IMR-90 (cell line): ENCODE measurements around the gene MEGF6. TPM values are rescaled to one million over a fixed set of nuclear protein-coding genes. Genes with fewer than 3 reads are reported as not detected.
A peak's percentile ranks its signal among the peaks of the same experiment; 100 is the strongest.

Experiments
- ATAC-seq: fragments of 200-7000 bp; cut with Tn5 transposase; 2 replicates; pipeline ENCODE4 v1.9.1; 2020; ENCODE audit warnings: low read depth, mild to moderate bottlenecking, moderate library complexity
- BruUV-seq: library from RNA; stranded (reverse); fragments of 400-500 nt; replicated peaks from 2 replicates; lab custom pipeline; 2021; lab: Mats Ljungman, UMichigan
- CTCF ChIA-PET: fragments of 300-600 bp; formaldehyde crosslinking; extraction: SDS; loops from one replicate; lab custom pipeline; 2021; ENCODE audit warnings: antibody characterized with exemption; lab: Yijun Ruan, JAX
- POLR2A ChIA-PET: fragments of 300-600 bp; sonication (Branson Sonifier 250); formaldehyde crosslinking; loops from one replicate; lab custom pipeline; 2022; ENCODE audit warnings: antibody characterized with exemption; ENCODE audit not compliant: unreplicated experiment; lab: Charles Lee
- DNase-seq: peaks from one replicate; pipeline ENCODE4 v3.0.0; 2013
- H2AFZ ChIP-seq: replicated peaks from 2 replicates; pipeline ENCODE3; 2013; ENCODE audit warnings: low read length, mild to moderate bottlenecking; ENCODE audit not compliant: poor library complexity
- H2AK5ac ChIP-seq: 2 replicates; pipeline ENCODE4 v1.6.1; 2013; ENCODE audit warnings: low read depth, low read length, inconsistent platforms
- H2AK9ac ChIP-seq: replicated peaks from 2 replicates; pipeline ENCODE3; 2013; ENCODE audit warnings: mild to moderate bottlenecking, low read depth, low read length, moderate library complexity; ENCODE audit not compliant: poor library complexity
- H2BK120ac ChIP-seq: 2 replicates; pipeline ENCODE4 v1.6.1; 2013; ENCODE audit warnings: low read depth, low read length, inconsistent platforms
- H2BK15ac ChIP-seq: 3 replicates; pipeline ENCODE4 v1.6.1; 2013; ENCODE audit warnings: low read depth, low read length, inconsistent platforms
- H2BK20ac ChIP-seq: 2 replicates; pipeline ENCODE4 v1.6.1; 2013; ENCODE audit warnings: low read depth, mild to moderate bottlenecking, inconsistent platforms, low read length, moderate library complexity
- H2BK5ac ChIP-seq: 2 replicates; pipeline ENCODE4 v1.6.1; 2013; ENCODE audit warnings: mild to moderate bottlenecking, low read depth, low read length, inconsistent platforms; ENCODE audit not compliant: poor library complexity, severe bottlenecking
- H3K14ac ChIP-seq: replicated peaks from 2 replicates; pipeline ENCODE4 v1.6.1; 2013; ENCODE audit warnings: low read depth, low read length, inconsistent platforms
- H3K18ac ChIP-seq: 2 replicates; pipeline ENCODE4 v1.6.1; 2013; ENCODE audit warnings: low read depth, low read length, control low read depth
- H3K23ac ChIP-seq: 2 replicates; pipeline ENCODE4 v1.6.1; 2013; ENCODE audit warnings: low read depth, low read length, inconsistent platforms
- H3K27ac ChIP-seq: 2 replicates; pipeline ENCODE4 v1.5.1; 2013; ENCODE audit warnings: mild to moderate bottlenecking, control low read depth, low read length; ENCODE audit not compliant: insufficient read depth
- H3K27me3 ChIP-seq: 2 replicates; pipeline ENCODE4 v1.6.1; 2013; ENCODE audit warnings: low read length; ENCODE audit not compliant: control insufficient read depth, insufficient read depth
- H3K36me3 ChIP-seq: 2 replicates; pipeline ENCODE4 v1.6.1; 2013; ENCODE audit warnings: low read length, mixed read lengths; ENCODE audit not compliant: control insufficient read depth, insufficient read depth
- H3K4ac ChIP-seq: 2 replicates; pipeline ENCODE4 v1.6.1; 2013; ENCODE audit warnings: low read depth, low read length, inconsistent platforms
- H3K4me1 ChIP-seq: 2 replicates; pipeline ENCODE4 v1.6.1; 2013; ENCODE audit warnings: low read length, mixed read lengths; ENCODE audit not compliant: control insufficient read depth, insufficient read depth
- H3K4me2 ChIP-seq: 2 replicates; pipeline ENCODE4 v1.6.1; 2013; ENCODE audit warnings: low read depth, mild to moderate bottlenecking, control low read depth, low read length, moderate library complexity
- H3K4me3 ChIP-seq: 2 replicates; pipeline ENCODE4 v1.5.1; 2013; ENCODE audit warnings: low read depth, mild to moderate bottlenecking, control low read depth, low read length, moderate library complexity; ENCODE audit not compliant: insufficient read depth
- H3K56ac ChIP-seq: 2 replicates; pipeline ENCODE4 v1.6.1; 2013; ENCODE audit warnings: low read length, inconsistent platforms; ENCODE audit not compliant: insufficient read depth; ENCODE audit errors: extremely low read depth
- H3K79me1 ChIP-seq, 2 experiments: 2 replicates each; pipeline ENCODE4 v1.6.1; 2013; ENCODE audit warnings: low read length in 2 of 2, inconsistent platforms in 1 of 2, low read depth in 1 of 2
- H3K9ac ChIP-seq: 2 replicates; pipeline ENCODE4 v1.6.1; 2013; ENCODE audit warnings: low read depth, low read length, control low read depth
- H3K9me1 ChIP-seq: 2 replicates; pipeline ENCODE4 v1.6.1; 2013; ENCODE audit warnings: low read length, inconsistent platforms; ENCODE audit not compliant: insufficient read depth
- H3K9me3 ChIP-seq: 2 replicates; pipeline ENCODE4 v1.6.1; 2013; ENCODE audit warnings: low read length; ENCODE audit not compliant: control insufficient read depth, insufficient read depth
- H4K20me1 ChIP-seq: 2 replicates; pipeline ENCODE4 v1.6.1; 2013; ENCODE audit warnings: low read length, inconsistent platforms; ENCODE audit not compliant: insufficient read depth
- H4K5ac ChIP-seq: 2 replicates; pipeline ENCODE4 v1.6.1; 2013; ENCODE audit warnings: mild to moderate bottlenecking, low read depth, low read length, control low read depth
- H4K8ac ChIP-seq, 2 experiments: 2 replicates each; pipeline ENCODE4 v1.6.1; 2013; ENCODE audit warnings: low read depth in 2 of 2, low read length in 2 of 2, control low read depth in 1 of 2, inconsistent platforms in 1 of 2
- H4K91ac ChIP-seq: 2 replicates; pipeline ENCODE4 v1.6.1; 2013; ENCODE audit warnings: low read depth, low read length, inconsistent platforms; ENCODE audit not compliant: insufficient read depth
- BHLHE40 ChIP-seq: fragments of 150-350 bp; IDR thresholded peaks from 2 replicates; pipeline ENCODE4 v1.6.1; 2016; ENCODE audit warnings: mild to moderate bottlenecking, low read depth, low read length
- CEBPB ChIP-seq: IDR thresholded peaks from 2 replicates; pipeline ENCODE4 v1.6.1; 2012; ENCODE audit warnings: low read depth, low read length, improper control_type of control experiment
- CHD1 ChIP-seq: IDR thresholded peaks from 2 replicates; pipeline ENCODE4 v1.6.1; 2012; ENCODE audit warnings: low read depth, low read length, improper control_type of control experiment
- FOS ChIP-seq: fragments of 150-350 bp; IDR thresholded peaks from 2 replicates; pipeline ENCODE4 v1.6.1; 2016; ENCODE audit warnings: low read depth, low read length
- RAD21 ChIP-seq: IDR thresholded peaks from 2 replicates; pipeline ENCODE4 v1.6.1; 2012; ENCODE audit warnings: low read length, improper control_type of control experiment
- RCOR1 ChIP-seq: IDR thresholded peaks from 2 replicates; pipeline ENCODE4 v1.6.1; 2012; ENCODE audit warnings: mild to moderate bottlenecking, low read length, improper control_type of control experiment; ENCODE audit not compliant: insufficient replicate concordance
- RFX5 ChIP-seq: IDR thresholded peaks from 2 replicates; pipeline ENCODE4 v1.8.0; 2012; ENCODE audit warnings: low read depth, mild to moderate bottlenecking, low read length, moderate library complexity
- SMC3 ChIP-seq: fragments of 150-350 bp; IDR thresholded peaks from 2 replicates; pipeline ENCODE4 v1.6.1; 2016; ENCODE audit warnings: low read depth, mild to moderate bottlenecking, antibody characterized with exemption, low read length, moderate library complexity
- WGBS, 2 experiments: methylation state at CpG; one replicate each; pipeline versions ENCODE4 v1.1.5 to v1.1.7; 2013; ENCODE audit warnings: missing lambda C conversion rate in 2 of 2; ENCODE audit not compliant: insufficient read length in 1 of 2; ENCODE audit errors: extremely low coverage in 2 of 2; 5-methylcytosine and 5-hydroxymethylcytosine counted together
- dilution Hi-C: fragments of 300-500 bp; cut with HindIII; formaldehyde crosslinking; loops from one replicate; pipeline ENCODE4 v1.14.3; 2018; ENCODE audit warnings: low sequenced_read_pairs; ENCODE audit not compliant: unreplicated experiment
- in situ Hi-C: fragments of 300-500 bp; cut with MboI; formaldehyde crosslinking; loops from 3 replicates; pipeline ENCODE4 v1.14.3; 2019; ENCODE audit warnings: low sequenced_read_pairs, inconsistent platforms, mixed read lengths
- intact Hi-C: fragments of 100-400 bp; cut with micrococcal nuclease; formaldehyde crosslinking; loops from 2 replicates; pipeline ENCODE4 v1.10.0; 2022
- polyA plus RNA-seq, 3 experiments: library from polyadenylated mRNA; depleted of rRNA; stranded (reverse); fragments of >200 nt; gene quantifications; 2 replicates each; pipeline ENCODE4 v1.2.3, GENCODE V29; 2012; ENCODE audit warnings: low replicate concordance in 1 of 3
- total RNA-seq: library from RNA; depleted of rRNA; stranded (reverse); fragments of >200 nt; gene quantifications from 2 replicates; pipeline ENCODE4 v1.2.3, GENCODE V29; 2012
- TF ChIP-seq, protein P1 (sequence below): conservative IDR thresholded peaks from 2 replicates; pipeline ENCODE4 v1.5.1; 2012; ENCODE audit warnings: mild to moderate bottlenecking, low read depth, low read length, improper control_type of control experiment
- TF ChIP-seq, protein P2 (sequence below): fragments of 150-350 bp; IDR thresholded peaks from 2 replicates; pipeline ENCODE4 v1.6.1; 2016; ENCODE audit warnings: low read depth, mild to moderate bottlenecking, low read length, moderate library complexity, borderline replicate concordance
- TF ChIP-seq, protein P3 (sequence below): fragments of 150-350 bp; IDR thresholded peaks from 2 replicates; pipeline ENCODE4 v1.6.1; 2017; ENCODE audit warnings: mild to moderate bottlenecking, antibody characterized with exemption, low read length, low read depth

Gene MEGF6
- total and polyA plus RNA-seq, 2 of the 4 experiments (the other 2 are of a cell fraction) = 0.72 to 4.1 TPM

- Histone ChIP-seq H4K8ac (no peak overlapping the region), H3K14ac (no peak overlapping the region), H3K36me3 (no peaks in the 10 kb centered on the region), H3K23ac (no peak overlapping the region), H2BK15ac (no peak overlapping the region), H2AFZ (peak overlapping the region; percentile 6), H3K27ac (no peak overlapping the region), H2BK20ac (no peak overlapping the region), H3K18ac (no peak overlapping the region), H4K5ac (no peak overlapping the region), H3K27me3 (peaks cover 31% of the 10 kb centered on the region; the same call in 1 of the 2 replicates), H3K4ac (no peak overlapping the region), H3K9me3 (no peaks in the 10 kb centered on the region), H2BK5ac (no peak overlapping the region), H3K4me2 (no peak overlapping the region), H3K4me3 (no peak overlapping the region), H3K9ac (no peak overlapping the region), H2AK5ac (no peak overlapping the region), H3K79me1 (no peaks in the 10 kb centered on the region), H3K4me1 (peaks cover 8% of the 10 kb centered on the region), H2AK9ac (no peak overlapping the region), H4K91ac (no peak overlapping the region), H4K20me1 (no peaks in the 10 kb centered on the region), H2BK120ac (no peak overlapping the region), H3K9me1 (no peaks in the 10 kb centered on the region; the same call in 1 of the 2 replicates), H3K56ac (no peak overlapping the region)
- no peak for TF ChIP-seq BHLHE40
- TF ChIP-seq RFX5 = no peak
- TF ChIP-seq SMC3 = no peak
- no peak for TF ChIP-seq RCOR1
- TF ChIP-seq, protein P1, sequence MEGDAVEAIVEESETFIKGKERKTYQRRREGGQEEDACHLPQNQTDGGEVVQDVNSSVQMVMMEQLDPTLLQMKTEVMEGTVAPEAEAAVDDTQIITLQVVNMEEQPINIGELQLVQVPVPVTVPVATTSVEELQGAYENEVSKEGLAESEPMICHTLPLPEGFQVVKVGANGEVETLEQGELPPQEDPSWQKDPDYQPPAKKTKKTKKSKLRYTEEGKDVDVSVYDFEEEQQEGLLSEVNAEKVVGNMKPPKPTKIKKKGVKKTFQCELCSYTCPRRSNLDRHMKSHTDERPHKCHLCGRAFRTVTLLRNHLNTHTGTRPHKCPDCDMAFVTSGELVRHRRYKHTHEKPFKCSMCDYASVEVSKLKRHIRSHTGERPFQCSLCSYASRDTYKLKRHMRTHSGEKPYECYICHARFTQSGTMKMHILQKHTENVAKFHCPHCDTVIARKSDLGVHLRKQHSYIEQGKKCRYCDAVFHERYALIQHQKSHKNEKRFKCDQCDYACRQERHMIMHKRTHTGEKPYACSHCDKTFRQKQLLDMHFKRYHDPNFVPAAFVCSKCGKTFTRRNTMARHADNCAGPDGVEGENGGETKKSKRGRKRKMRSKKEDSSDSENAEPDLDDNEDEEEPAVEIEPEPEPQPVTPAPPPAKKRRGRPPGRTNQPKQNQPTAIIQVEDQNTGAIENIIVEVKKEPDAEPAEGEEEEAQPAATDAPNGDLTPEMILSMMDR = no peak
- TF ChIP-seq CHD1 = no peak
- TF ChIP-seq RAD21 = no peak
- no peak for TF ChIP-seq CEBPB
- TF ChIP-seq FOS = no peak
- TF ChIP-seq, protein P2, sequence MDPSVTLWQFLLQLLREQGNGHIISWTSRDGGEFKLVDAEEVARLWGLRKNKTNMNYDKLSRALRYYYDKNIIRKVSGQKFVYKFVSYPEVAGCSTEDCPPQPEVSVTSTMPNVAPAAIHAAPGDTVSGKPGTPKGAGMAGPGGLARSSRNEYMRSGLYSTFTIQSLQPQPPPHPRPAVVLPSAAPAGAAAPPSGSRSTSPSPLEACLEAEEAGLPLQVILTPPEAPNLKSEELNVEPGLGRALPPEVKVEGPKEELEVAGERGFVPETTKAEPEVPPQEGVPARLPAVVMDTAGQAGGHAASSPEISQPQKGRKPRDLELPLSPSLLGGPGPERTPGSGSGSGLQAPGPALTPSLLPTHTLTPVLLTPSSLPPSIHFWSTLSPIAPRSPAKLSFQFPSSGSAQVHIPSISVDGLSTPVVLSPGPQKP = no peak
- TF ChIP-seq, protein P3, sequence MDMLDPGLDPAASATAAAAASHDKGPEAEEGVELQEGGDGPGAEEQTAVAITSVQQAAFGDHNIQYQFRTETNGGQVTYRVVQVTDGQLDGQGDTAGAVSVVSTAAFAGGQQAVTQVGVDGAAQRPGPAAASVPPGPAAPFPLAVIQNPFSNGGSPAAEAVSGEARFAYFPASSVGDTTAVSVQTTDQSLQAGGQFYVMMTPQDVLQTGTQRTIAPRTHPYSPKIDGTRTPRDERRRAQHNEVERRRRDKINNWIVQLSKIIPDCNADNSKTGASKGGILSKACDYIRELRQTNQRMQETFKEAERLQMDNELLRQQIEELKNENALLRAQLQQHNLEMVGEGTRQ = no peak
- CTCF ChIA-PET = interaction anchor here (1.2 to 1.3 kb wide), 2 partner anchors 12 kb away, joined by 3 to 4 read pairs; no protein-coding TSS in a partner anchor
- WGBS, 2 experiments = 75% methylated on average over 3 of the region's 23 CpGs; no CpG with 5 or more reads in 1 of the 2 experiments
- ATAC-seq (no peak), DNase-seq (no peak)
- in situ Hi-C loops = no loop called here
- BruUV-seq = no TSS peak
- dilution Hi-C loops = no loop called here
- POLR2A ChIA-PET = no interaction called here
- intact Hi-C loops = no loop called here
Observed at GRCh38 chr1:3606779-3607702, 4.3 kb downstream of the MEGF6 start.
